GM12878 (cell line): ENCODE results near the gene COX19. TPM values are rescaled to one million over a fixed set of nuclear protein-coding genes. Genes with fewer than 3 reads are reported as not detected.

Experiments
- ATAC-seq: fragments of 200-7000 bp; cut with Tn5 transposase; 3 replicates; pipeline ENCODE4 v1.9.1; 2020; ENCODE audit warnings: mild to moderate bottlenecking, moderate library complexity
- BruUV-seq: library from RNA; stranded (reverse); fragments of 400-500 nt; replicated peaks from 2 replicates; lab custom pipeline; 2021; lab: Mats Ljungman, UMichigan
- CTCF ChIA-PET: fragments of 300-600 bp; sonication (Branson Sonifier 250); formaldehyde crosslinking; extraction: SDS; loops from one replicate; lab custom pipeline; 2021; ENCODE audit warnings: inconsistent platforms; lab: Yijun Ruan, JAX
- POLR2A ChIA-PET: fragments of 350-600 bp; formaldehyde crosslinking; extraction: SDS; loops from one replicate; lab custom pipeline; 2021; ENCODE audit warnings: inconsistent platforms; lab: Charles Lee
- RAD21 ChIA-PET: fragments of 300-600 bp; sonication (Branson Sonifier 250); formaldehyde crosslinking; loops from one replicate; lab custom pipeline; 2023; ENCODE audit warnings: antibody characterized with exemption; ENCODE audit not compliant: unreplicated experiment; lab: Charles Lee
- SMC1A ChIA-PET: fragments of 300-600 bp; sonication (Branson Sonifier 250); formaldehyde crosslinking; loops from one replicate; lab custom pipeline; 2023; ENCODE audit not compliant: unreplicated experiment, uncharacterized antibody; lab: Charles Lee
- DNase-seq: peaks from one replicate; pipeline ENCODE4 v3.0.0-alpha.2; 2011; ENCODE audit warnings: low read depth, low spot score
- FAIRE-seq: peaks from 3 replicates; lab custom pipeline; 2011; peaks lifted over from hg19 to GRCh38; lab: Jason Lieb, UNC
- H2AFZ ChIP-seq: 2 replicates; pipeline ENCODE4 v1.6.0; 2011; ENCODE audit warnings: low read depth, low read length, control low read depth; ENCODE audit not compliant: control insufficient read depth
- H3K27ac ChIP-seq: 2 replicates; pipeline ENCODE4 v1.5.1; 2011; ENCODE audit warnings: control low read depth; ENCODE audit not compliant: control insufficient read depth, insufficient read depth
- H3K27me3 ChIP-seq, 2 experiments: replicated peaks in 1 of 2; 2 replicates each; pipeline versions ENCODE4 v1.6.0 to v1.6.1; 2011; ENCODE audit warnings: low read length in 1 of 2; ENCODE audit not compliant: control insufficient read depth in 2 of 2, insufficient read depth in 2 of 2
- H3K36me3 ChIP-seq, 2 experiments: 2 replicates each; pipeline ENCODE4 v1.5.1; 2011; ENCODE audit warnings: low read length in 1 of 2; ENCODE audit not compliant: control insufficient read depth in 2 of 2, insufficient read depth in 2 of 2
- H3K4me1 ChIP-seq: 2 replicates; pipeline ENCODE4 v1.6.1; 2011; ENCODE audit warnings: mild to moderate bottlenecking, low read length, moderate library complexity, mixed read lengths; ENCODE audit not compliant: control insufficient read depth, insufficient read depth
- H3K4me2 ChIP-seq: 2 replicates; pipeline ENCODE4 v1.6.0; 2011; ENCODE audit warnings: control low read depth; ENCODE audit not compliant: control insufficient read depth, insufficient read depth
- H3K4me3 ChIP-seq: fragments of 200-600 bp; sonication (generic); 2 replicates; pipeline ENCODE4 v1.5.1; 2016
- H3K79me2 ChIP-seq: 2 replicates; pipeline ENCODE4 v1.6.0; 2011; ENCODE audit warnings: low read length; ENCODE audit not compliant: control insufficient read depth, insufficient read depth
- H3K9ac ChIP-seq: 2 replicates; pipeline ENCODE4 v1.8.0; 2011; ENCODE audit warnings: low read length, control low read depth, mixed read lengths; ENCODE audit not compliant: control insufficient read depth, insufficient read depth
- H3K9me3 ChIP-seq: replicated peaks from 3 replicates; pipeline ENCODE4 v1.5.1; 2011; ENCODE audit warnings: mild to moderate bottlenecking, low read length; ENCODE audit not compliant: control insufficient read depth, insufficient read depth
- H4K20me1 ChIP-seq: 2 replicates; pipeline ENCODE4 v1.6.0; 2011; ENCODE audit not compliant: control insufficient read depth, insufficient read depth
- BMI1 ChIP-seq: fragments of 450-650 bp; IDR thresholded peaks from 2 replicates; pipeline ENCODE4 v1.6.1; 2016; ENCODE audit warnings: mild to moderate bottlenecking, moderate library complexity, borderline replicate concordance
- CTCF ChIP-seq, 3 experiments: IDR thresholded peaks in 2 of 3; conservative IDR thresholded peaks in 1 of 3; 2 replicates each; pipeline ENCODE4 v1.5.1; 2011; ENCODE audit warnings: low read depth in 3 of 3, low read length in 3 of 3, mild to moderate bottlenecking in 3 of 3, control low read depth in 2 of 3, moderate library complexity in 2 of 3, inconsistent platforms in 1 of 3, mixed read lengths in 1 of 3; ENCODE audit not compliant: control insufficient read depth in 2 of 3, insufficient read depth in 1 of 3; ENCODE audit errors: extremely low read depth in 1 of 3
- IRF4 ChIP-seq: IDR thresholded peaks from 2 replicates; pipeline ENCODE4 v1.6.1; 2011; ENCODE audit warnings: low read depth, low read length
- RBBP5 ChIP-seq: fragments of 200-600 bp; sonication (generic); conservative IDR thresholded peaks from 2 replicates; pipeline ENCODE4 v1.6.1; 2016
- RELA ChIP-seq: fragments of 450-650 bp; IDR thresholded peaks from 2 replicates; pipeline ENCODE4 v1.8.0; 2014; ENCODE audit warnings: borderline replicate concordance; ENCODE audit not compliant: partially characterized antibody
- SKIL ChIP-seq: fragments of 450-650 bp; IDR thresholded peaks from 2 replicates; pipeline ENCODE4 v1.6.1; 2017; ENCODE audit warnings: mild to moderate bottlenecking, low read depth, inconsistent platforms; ENCODE audit not compliant: poor library complexity, severe bottlenecking
- ZNF274 ChIP-seq: IDR thresholded peaks from one replicate; pipeline ENCODE4 v1.8.0; 2011; ENCODE audit not compliant: insufficient read length, insufficient read depth
- WGBS: methylation state at CpG from one replicate; pipeline ENCODE4 v1.1.6; 2016; ENCODE audit warnings: low lambda C conversion rate; ENCODE audit not compliant: insufficient replicate concordance, insufficient coverage; ENCODE audit errors: missing lambda C conversion rate; 5-methylcytosine and 5-hydroxymethylcytosine counted together
- in situ Hi-C: fragments of 300-500 bp; cut with MboI; formaldehyde crosslinking; loops from 9 replicates; pipeline ENCODE4 v1.14.3; 2018; ENCODE audit warnings: mixed read lengths
- intact Hi-C: fragments of 100-400 bp; cut with micrococcal nuclease; formaldehyde crosslinking; loops from one replicate; pipeline ENCODE4 v1.14.2; 2022; ENCODE audit not compliant: unreplicated experiment
- polyA plus RNA-seq, 11 experiments: library from polyadenylated mRNA; depleted of rRNA in 4 of 11; unstranded in 6 of 11; stranded (reverse) in 5 of 11; fragments of >200 nt; fragmentation: Nextera tagmentation in 4 of 11; fragmentation: Illumina TruSeq in 1 of 11; extraction: Ambion mirVana in 4 of 11; extraction: Trizol in 1 of 11; gene quantifications; 1 replicate in 1 of 11; 2 replicates in 10 of 11; pipeline versions ENCODE4 v1.2.1 to v1.2.3, GENCODE V29; 2011 to 2016; ENCODE audit warnings: inconsistent platforms in 2 of 11, missing spikeins in 2 of 11, low read depth in 1 of 11
- total RNA-seq, 4 experiments: library from RNA; depleted of rRNA in 3 of 4; stranded (reverse); fragments of >200 nt in 3 of 4; fragmentation: Illumina TruSeq in 1 of 4; extraction: Trizol in 1 of 4; gene quantifications; 2 replicates each; pipeline versions ENCODE4 v1.2.1 to v1.2.3, GENCODE V29; 2013 to 2021

COX19 gene
- total and polyA plus RNA-seq, 10 of the 15 experiments (the other 5 are each of a cell fraction or from before 2014, with no cell fraction given): 3.7 to 17.9 (median 10.8) TPM

- ChIA-PET POLR2A (interaction anchor here (1.0 kb wide), 1 partner anchor 40 kb away, joined by 3 read pairs; no protein-coding TSS in a partner anchor), SMC1A (interaction anchor here (1.3 kb wide), 1 partner anchor 19 kb away, joined by 3 read pairs; no protein-coding TSS in a partner anchor), CTCF (interaction anchor here (1.2 to 2.1 kb wide), 2 partner anchors 12 to 60 kb away, joined by 3 to 4 read pairs; no protein-coding TSS in a partner anchor), RAD21 (interaction anchor here (1.0 kb wide), 1 partner anchor 12 kb away, joined by 6 read pairs; no protein-coding TSS in a partner anchor)
- Histone ChIP-seq H2AFZ (no peak overlapping the region), H3K9ac (no peak overlapping the region), H3K79me2 (no peaks in the 10 kb centered on the region), H3K27me3 (no peaks in the 10 kb centered on the region), H3K36me3 (peaks cover 4 to 17% of the 10 kb centered on the region in 2 experiments; a peak in 3 of 4 replicates), H3K4me3 (no peak overlapping the region), H3K4me2 (no peak overlapping the region), H3K9me3 (no peaks in the 10 kb centered on the region), H3K4me1 (peaks cover 15% of the 10 kb centered on the region), H3K27ac (no peak overlapping the region), H4K20me1 (no peaks in the 10 kb centered on the region)
- TF ChIP-seq RBBP5 (no peak), BMI1 (no peak), ZNF274 (no peak), IRF4 (no peak), SKIL (no peak), RELA (no peak), CTCF (IDR thresholded peaks at IDR 0.05 in 2 of 3, conservative IDR thresholded peaks at IDR 0.05 in 1 of 3; ENCODE audit: control insufficient read depth in 2 of 3, extremely low read depth in 1 of 3, insufficient read depth in 1 of 3, low read depth in 3 of 3, low read length in 3 of 3) (no peak)
- WGBS: 89% methylated on average over 21 of the region's 21 CpGs
- no peak for DNase-seq
- in situ Hi-C loops (no loop called here), intact Hi-C loops (no loop called here)
- no peak for ATAC-seq
- FAIRE-seq: no peak
- no TSS peak for BruUV-seq
Measured at GRCh38 chr7:1005303-1005702, 30.0 kb upstream of the COX19 start.
